SK-N-SH (cell line): Measurements from ENCODE around the gene EOLA1. TPM values are rescaled to one million over a fixed set of nuclear protein-coding genes. Genes with fewer than 3 reads are reported as not detected.
"Not testable (repeated sequence)": the region's sequence is repeated elsewhere in the genome, so short reads cannot be mapped to it uniquely, and the experiment has no call there.

Experiments
- CTCF ChIA-PET: fragments of 300-600, 350-600 bp; formaldehyde crosslinking; extraction: SDS; loops from one replicate; lab custom pipeline; 2021; lab: Yijun Ruan, JAX
- POLR2A ChIA-PET: fragments of 350-600 bp; sonication (Branson Sonifier 250); formaldehyde crosslinking; extraction: SDS; loops from one replicate; lab custom pipeline; 2020; ENCODE audit warnings: antibody characterized with exemption, inconsistent platforms; lab: Yijun Ruan, JAX
- DNase-seq: peaks from one replicate; pipeline ENCODE4 v3.0.0; 2012
- H2AFZ ChIP-seq: fragments of 200-600 bp; sonication (generic); 2 replicates; pipeline ENCODE4 v1.8.1; 2016; ENCODE audit warnings: antibody characterized with exemption, mild to moderate bottlenecking, low read depth
- H3F3A ChIP-seq: fragments of 200-600 bp; sonication (generic); replicated peaks from 2 replicates; pipeline ENCODE3; 2016; ENCODE audit warnings: antibody characterized with exemption, mild to moderate bottlenecking; ENCODE audit not compliant: insufficient read depth
- H3K27ac ChIP-seq, 2 experiments: fragments of 200-500 bp in 1 of 2; fragments of 200-600 bp in 1 of 2; sonication (Bioruptor generic) in 1 of 2; sonication (generic), shearing (Covaris generic) in 1 of 2; 2 replicates each; pipeline versions ENCODE4 v1.5.1 to v1.6.1; 2014 to 2016; ENCODE audit warnings: low read depth in 2 of 2, inconsistent platforms in 1 of 2, low read length in 1 of 2, mild to moderate bottlenecking in 1 of 2, mixed read lengths in 1 of 2
- H3K27me3 ChIP-seq: fragments of 200-600 bp; sonication (generic), shearing (Covaris generic); 2 replicates; pipeline ENCODE4 v1.6.1; 2016; ENCODE audit warnings: mixed run types; ENCODE audit not compliant: insufficient read depth
- H3K36me3 ChIP-seq, 2 experiments: fragments of 200-500 bp in 1 of 2; fragments of 200-600 bp in 1 of 2; sonication (Bioruptor generic) in 1 of 2; sonication (generic) in 1 of 2; replicated peaks in 1 of 2; 2 replicates each; pipeline versions ENCODE3 to v1.5.1; 2014 to 2016; ENCODE audit warnings: low read length in 1 of 2, mild to moderate bottlenecking in 1 of 2; ENCODE audit not compliant: insufficient read depth in 2 of 2, control insufficient read depth in 1 of 2
- H3K4me1 ChIP-seq, 2 experiments: fragments of 200-500 bp in 1 of 2; fragments of 200-600 bp in 1 of 2; sonication (Bioruptor generic) in 1 of 2; sonication (generic), shearing (Covaris generic) in 1 of 2; 2 replicates each; pipeline versions ENCODE4 v1.5.1 to v1.6.1; 2014 to 2016; ENCODE audit warnings: low read depth in 1 of 2, low read length in 1 of 2, mixed run types in 1 of 2; ENCODE audit not compliant: insufficient read depth in 2 of 2, control insufficient read depth in 1 of 2
- H3K4me2 ChIP-seq: fragments of 200-600 bp; sonication (generic), shearing (Covaris generic); 2 replicates; pipeline ENCODE4 v1.6.1; 2017; ENCODE audit warnings: mixed run types
- H3K4me3 ChIP-seq, 2 experiments: fragments of 200-500 bp in 1 of 2; fragments of 200-600 bp in 1 of 2; sonication (Bioruptor generic) in 1 of 2; sonication (generic), shearing (Covaris generic) in 1 of 2; 2 replicates each; pipeline versions ENCODE4 v1.5.1 to v1.8.1; 2014 to 2016; ENCODE audit warnings: low read depth in 2 of 2, inconsistent platforms in 1 of 2, low read length in 1 of 2, mild to moderate bottlenecking in 1 of 2, mixed read lengths in 1 of 2, moderate library complexity in 1 of 2
- H3K79me2 ChIP-seq: fragments of 200-600 bp; sonication (generic); 2 replicates; pipeline ENCODE4 v1.8.1; 2017; ENCODE audit warnings: mild to moderate bottlenecking; ENCODE audit not compliant: insufficient read depth
- H3K9ac ChIP-seq: fragments of 200-600 bp; sonication (generic); 2 replicates; pipeline ENCODE4 v1.6.1; 2017; ENCODE audit warnings: mixed run types
- H3K9me2 ChIP-seq: fragments of 200-600 bp; sonication (generic); 2 replicates; pipeline ENCODE4 v1.6.1; 2017; ENCODE audit warnings: mixed run types
- H3K9me3 ChIP-seq: fragments of 200-600 bp; sonication (generic); 2 replicates; pipeline ENCODE4 v1.6.1; 2017; ENCODE audit warnings: mixed run types, mild to moderate bottlenecking, moderate library complexity
- H4K20me1 ChIP-seq: fragments of 200-600 bp; sonication (generic); 2 replicates; pipeline ENCODE4 v1.6.1; 2017; ENCODE audit warnings: mild to moderate bottlenecking, mixed run types; ENCODE audit not compliant: insufficient read depth
- CHD2 ChIP-seq: fragments of 150-350 bp; IDR thresholded peaks from 2 replicates; pipeline ENCODE4 v1.6.1; 2018; ENCODE audit warnings: low read length; ENCODE audit not compliant: partially characterized antibody
- ELF1 ChIP-seq: IDR thresholded peaks from 2 replicates; pipeline ENCODE4 v1.4.0; 2012
- EP300 ChIP-seq, 2 experiments: IDR thresholded peaks; 2 replicates each; pipeline versions ENCODE4 v1.4.0 to v1.6.1; 2012; ENCODE audit warnings: borderline replicate concordance in 1 of 2, low read depth in 1 of 2, low read length in 1 of 2
- FOXJ3 ChIP-seq: sonication (generic); formaldehyde crosslinking; IDR thresholded peaks from 2 replicates; pipeline ENCODE4 v1.5.1; 2020; ENCODE audit warnings: mild to moderate bottlenecking, missing genetic modification reagents
- GABPA ChIP-seq: IDR thresholded peaks from 2 replicates; pipeline ENCODE4 v1.4.0; 2012; ENCODE audit warnings: low read depth, mild to moderate bottlenecking
- GATA2 ChIP-seq: sonication (generic); formaldehyde crosslinking; IDR thresholded peaks from 2 replicates; pipeline ENCODE4 v1.5.0; 2020; ENCODE audit warnings: mild to moderate bottlenecking, missing genetic modification reagents
- JUND ChIP-seq: IDR thresholded peaks from 2 replicates; pipeline ENCODE4 v1.4.0; 2012
- MXI1 ChIP-seq: IDR thresholded peaks from 2 replicates; pipeline ENCODE4 v1.6.1; 2012; ENCODE audit warnings: mild to moderate bottlenecking, low read depth, low read length, improper control_type of control experiment
- POLR2AphosphoS5 ChIP-seq: IDR thresholded peaks from 2 replicates; pipeline ENCODE4 v1.6.1; 2012; ENCODE audit warnings: low read depth, low read length
- RFX5 ChIP-seq: IDR thresholded peaks from 2 replicates; pipeline ENCODE4 v1.6.1; 2012; ENCODE audit warnings: mild to moderate bottlenecking, improper control_type of control experiment, low read length
- SMC3 ChIP-seq: IDR thresholded peaks from 2 replicates; pipeline ENCODE4 v1.6.1; 2012; ENCODE audit warnings: low read depth, low read length, improper control_type of control experiment
- TAF1 ChIP-seq: IDR thresholded peaks from 2 replicates; pipeline ENCODE4 v1.6.1; 2012; ENCODE audit warnings: low read depth, mild to moderate bottlenecking, low read length, moderate library complexity, borderline replicate concordance
- TCF12 ChIP-seq: IDR thresholded peaks from 2 replicates; pipeline ENCODE4 v1.4.0; 2012
- TEAD4 ChIP-seq: IDR thresholded peaks from 2 replicates; pipeline ENCODE4 v1.4.0; 2012; ENCODE audit warnings: mild to moderate bottlenecking, borderline replicate concordance; ENCODE audit not compliant: insufficient read depth
- YY1 ChIP-seq: IDR thresholded peaks from 2 replicates; pipeline ENCODE4 v1.4.0; 2012; ENCODE audit warnings: low read depth, mild to moderate bottlenecking
- WGBS: methylation state at CpG from one replicate; pipeline ENCODE4 v1.1.6; 2017; ENCODE audit warnings: low lambda C conversion rate; 5-methylcytosine and 5-hydroxymethylcytosine counted together
- polyA plus RNA-seq, 3 experiments: library from polyadenylated mRNA; depleted of rRNA; stranded (reverse); fragments of >200 nt; gene quantifications; 2 replicates each; pipeline ENCODE4 v1.2.3, GENCODE V29; 2012
- TF ChIP-seq, protein P1 (sequence below): IDR thresholded peaks from 2 replicates; pipeline ENCODE4; 2012
- TF ChIP-seq, protein P2 (sequence below): IDR thresholded peaks from 2 replicates; pipeline ENCODE4 v1.4.0; 2012; ENCODE audit warnings: low read depth
- TF ChIP-seq, protein P3 (sequence below): IDR thresholded peaks from 2 replicates; pipeline ENCODE4 v1.4.0; 2012; ENCODE audit warnings: low read depth, borderline replicate concordance

EOLA1 gene
- polyA plus RNA-seq, 1 of the 3 experiments (the other 2 are of a cell fraction): 16.3 TPM

DNA sequence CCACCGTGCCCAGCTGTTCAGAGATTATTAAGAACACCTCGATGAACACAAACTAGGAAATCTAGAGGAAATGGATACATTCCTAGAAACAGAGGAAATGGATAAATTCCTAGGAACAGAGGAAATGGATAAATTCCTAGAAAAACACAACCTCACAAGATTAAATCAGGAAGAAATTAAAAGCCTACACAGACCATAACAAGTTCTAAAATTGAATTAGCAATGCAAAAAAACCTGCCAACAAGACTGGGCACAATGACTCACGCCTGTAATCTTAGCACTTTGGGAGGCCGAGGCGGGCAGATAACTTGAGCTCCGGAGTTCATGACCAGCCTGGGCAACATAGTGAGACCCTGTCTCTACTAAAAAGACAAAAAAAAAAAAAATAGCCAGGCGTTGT, 22.6 kb upstream of the EOLA1 start:
- no peak overlapping the region for H3K27ac ChIP-seq
- CTCF ChIA-PET: no interaction called here
- H3K4me3 ChIP-seq: no peak overlapping the region
- peaks cover 0 to 8% of the 10 kb centered on the region in 2 experiments; a peak in 1 of 4 replicates for H3K4me1 ChIP-seq
- no peaks in the 10 kb centered on the region for H3K9me3 ChIP-seq
- no peak overlapping the region for H2AFZ ChIP-seq
- POLR2A ChIA-PET: no interaction called here
- no peak for DNase-seq
- no peaks in the 10 kb centered on the region for H3K79me2 ChIP-seq
- H3K9me2 ChIP-seq: no peaks in the 10 kb centered on the region
- TF ChIP-seq TAF1 (no peak), TCF12 (no peak), FOXJ3 (no peak), GABPA (no peak), RFX5 (no peak), EP300 (IDR thresholded peaks at IDR 0.05; ENCODE audit: borderline replicate concordance in 1 of 2, low read depth in 1 of 2, low read length in 1 of 2) (no peak), YY1 (no peak)
- TF ChIP-seq, protein P1, sequence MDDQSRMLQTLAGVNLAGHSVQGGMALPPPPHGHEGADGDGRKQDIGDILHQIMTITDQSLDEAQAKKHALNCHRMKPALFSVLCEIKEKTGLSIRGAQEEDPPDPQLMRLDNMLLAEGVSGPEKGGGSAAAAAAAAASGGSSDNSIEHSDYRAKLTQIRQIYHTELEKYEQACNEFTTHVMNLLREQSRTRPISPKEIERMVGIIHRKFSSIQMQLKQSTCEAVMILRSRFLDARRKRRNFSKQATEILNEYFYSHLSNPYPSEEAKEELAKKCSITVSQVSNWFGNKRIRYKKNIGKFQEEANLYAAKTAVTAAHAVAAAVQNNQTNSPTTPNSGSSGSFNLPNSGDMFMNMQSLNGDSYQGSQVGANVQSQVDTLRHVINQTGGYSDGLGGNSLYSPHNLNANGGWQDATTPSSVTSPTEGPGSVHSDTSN: no peak
- TF ChIP-seq, protein P2, sequence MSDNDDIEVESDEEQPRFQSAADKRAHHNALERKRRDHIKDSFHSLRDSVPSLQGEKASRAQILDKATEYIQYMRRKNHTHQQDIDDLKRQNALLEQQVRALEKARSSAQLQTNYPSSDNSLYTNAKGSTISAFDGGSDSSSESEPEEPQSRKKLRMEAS: no peak
- H3K27me3 ChIP-seq: no peaks in the 10 kb centered on the region; the same call in 1 of the 2 replicates
- H3F3A ChIP-seq: no peaks in the 10 kb centered on the region
- no peak overlapping the region for H3K4me2 ChIP-seq
- no peaks in the 10 kb centered on the region for H3K36me3 ChIP-seq
- no peak overlapping the region for H3K9ac ChIP-seq
- 34% methylated on average over 7 of the region's 7 CpGs for WGBS
- no peaks in the 10 kb centered on the region for H4K20me1 ChIP-seq

DNA sequence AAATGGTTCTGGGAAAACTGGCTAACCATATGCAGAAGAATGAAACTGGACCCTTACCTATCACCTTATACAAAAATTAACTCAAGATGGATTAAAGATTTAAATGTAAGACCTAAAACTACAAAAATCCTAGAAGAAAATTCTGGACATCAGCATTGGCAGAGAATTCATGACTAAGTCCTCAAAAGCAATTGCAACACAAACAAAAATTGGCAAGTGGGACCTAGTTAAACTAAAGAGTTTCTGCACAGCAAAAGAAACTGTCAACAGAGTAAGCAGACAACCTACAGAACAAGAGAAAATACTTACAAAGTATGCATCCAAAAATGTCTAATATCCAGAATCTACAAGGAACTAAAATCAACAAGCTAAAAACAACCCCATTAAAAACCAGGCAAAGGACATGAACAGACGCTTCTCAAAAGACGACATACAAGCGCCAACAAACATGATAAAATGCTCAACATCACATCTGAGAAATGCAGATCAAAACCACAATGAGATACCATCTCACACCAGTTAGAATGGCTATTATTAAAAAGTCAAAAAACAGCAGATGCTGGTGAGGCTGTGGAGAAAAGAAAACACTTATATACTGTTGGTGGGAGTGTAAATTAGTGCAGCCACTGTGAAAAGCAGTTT, 20.1 kb upstream of the EOLA1 start:
- ChIA-PET POLR2A (interaction anchor here (2.2 to 2.4 kb wide), 2 partner anchors 16 to 20 kb away, joined by 8 to 9 read pairs; partner anchors contain the start of genes EOLA1 and IDS), CTCF (interaction anchor here (3.2 kb wide), 1 partner anchor 9 kb away, joined by 25 read pairs; no protein-coding TSS in a partner anchor)
- H3K27ac ChIP-seq: peak overlapping the region in 1 of 2 experiments; percentile 60; a peak in 2 of 4 replicates
- H3K4me1 ChIP-seq: peaks cover 0 to 10% of the 10 kb centered on the region in 2 experiments; a peak in 1 of 4 replicates
- not testable (repeated sequence) for H3K9me3 ChIP-seq, H3K9me2 ChIP-seq, H3K4me2 ChIP-seq, H3F3A ChIP-seq, H3K9ac ChIP-seq, H4K20me1 ChIP-seq, H3K4me3 ChIP-seq, H3K79me2 ChIP-seq, H2AFZ ChIP-seq, H3K36me3 ChIP-seq, DNase-seq, H3K27me3 ChIP-seq
- 11% methylated on average over 3 of the region's 3 CpGs for WGBS

DNA sequence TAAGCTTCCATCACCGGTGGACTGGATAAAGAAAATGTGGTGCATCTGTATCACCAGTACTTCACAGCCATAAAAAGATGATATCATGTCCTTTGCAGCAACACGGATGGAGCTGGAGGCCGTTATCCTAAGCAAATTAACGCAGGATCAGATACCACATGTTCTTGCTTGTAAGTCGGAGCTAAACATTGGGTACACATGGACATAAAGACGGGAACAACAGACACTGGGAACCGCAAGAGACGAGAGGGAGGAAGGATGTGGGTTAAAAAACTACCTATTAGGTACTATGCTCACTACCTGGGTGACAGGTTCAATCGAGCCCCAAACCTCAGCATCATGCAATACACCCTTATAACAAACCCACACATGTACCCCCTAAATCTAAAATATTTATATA, 19.4 kb upstream of the EOLA1 start:
- H4K20me1 ChIP-seq: no peaks in the 10 kb centered on the region
- no peak for DNase-seq
- TF ChIP-seq GATA2 (CRISPR knock-in tag): peak; percentile 89
- no peak for TF ChIP-seq ELF1
- no peak for TF ChIP-seq JUND
- peak in 1 of 2 experiments; percentile 26; a peak in 1 of 4 replicates for TF ChIP-seq EP300 (IDR thresholded peaks at IDR 0.05; ENCODE audit: borderline replicate concordance in 1 of 2, low read depth in 1 of 2, low read length in 1 of 2)
- peak; percentile 45; the same call in 1 of the 2 replicates for TF ChIP-seq FOXJ3
- TF ChIP-seq, protein P2: no peak
- no peak for TF ChIP-seq TEAD4
- TF ChIP-seq, protein P3, sequence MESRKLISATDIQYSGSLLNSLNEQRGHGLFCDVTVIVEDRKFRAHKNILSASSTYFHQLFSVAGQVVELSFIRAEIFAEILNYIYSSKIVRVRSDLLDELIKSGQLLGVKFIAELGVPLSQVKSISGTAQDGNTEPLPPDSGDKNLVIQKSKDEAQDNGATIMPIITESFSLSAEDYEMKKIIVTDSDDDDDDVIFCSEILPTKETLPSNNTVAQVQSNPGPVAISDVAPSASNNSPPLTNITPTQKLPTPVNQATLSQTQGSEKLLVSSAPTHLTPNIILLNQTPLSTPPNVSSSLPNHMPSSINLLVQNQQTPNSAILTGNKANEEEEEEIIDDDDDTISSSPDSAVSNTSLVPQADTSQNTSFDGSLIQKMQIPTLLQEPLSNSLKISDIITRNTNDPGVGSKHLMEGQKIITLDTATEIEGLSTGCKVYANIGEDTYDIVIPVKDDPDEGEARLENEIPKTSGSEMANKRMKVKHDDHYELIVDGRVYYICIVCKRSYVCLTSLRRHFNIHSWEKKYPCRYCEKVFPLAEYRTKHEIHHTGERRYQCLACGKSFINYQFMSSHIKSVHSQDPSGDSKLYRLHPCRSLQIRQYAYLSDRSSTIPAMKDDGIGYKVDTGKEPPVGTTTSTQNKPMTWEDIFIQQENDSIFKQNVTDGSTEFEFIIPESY: no peak
- no peak for TF ChIP-seq SMC3
- no peak for TF ChIP-seq CHD2
- peak; percentile 56; the same call in 1 of the 2 replicates for TF ChIP-seq MXI1
- TF ChIP-seq POLR2AphosphoS5: no peak
- TF ChIP-seq, all 33 proteins: peak for 4
- no peak overlapping the region for H2AFZ ChIP-seq
- 42% methylated on average over 9 of the region's 9 CpGs for WGBS
- H3K4me3 ChIP-seq: no peak overlapping the region
- no peaks in the 10 kb centered on the region for H3F3A ChIP-seq
- H3K9me3 ChIP-seq: no peaks in the 10 kb centered on the region
- no peaks in the 10 kb centered on the region for H3K9me2 ChIP-seq
- no peak overlapping the region for H3K9ac ChIP-seq
- H3K4me2 ChIP-seq: no peak overlapping the region
- CTCF ChIA-PET: interaction anchor here (0.6 to 3.2 kb wide), 3 partner anchors 9 to 50 kb away, joined by 3 to 25 read pairs (median 4); partner anchors contain the start of gene IDS
- H3K36me3 ChIP-seq: no peaks in the 10 kb centered on the region
- POLR2A ChIA-PET: interaction anchor here (0.9 to 2.4 kb wide), 3 partner anchors 9 to 19 kb away, joined by 3 to 9 read pairs (median 8); partner anchors contain the start of genes EOLA1 and IDS
- peak overlapping the region in 1 of 2 experiments; percentile 60; a peak in 2 of 4 replicates for H3K27ac ChIP-seq
- no peaks in the 10 kb centered on the region for H3K79me2 ChIP-seq
- peaks cover 0 to 13% of the 10 kb centered on the region in 2 experiments; a peak in 1 of 4 replicates for H3K4me1 ChIP-seq
- no peaks in the 10 kb centered on the region; the same call in 1 of the 2 replicates for H3K27me3 ChIP-seq
